K562 treated with DMSO at 1 percent for 12 hours (cell line): Measurements from ENCODE around the gene PUS1. TPM values are rescaled to one million over a fixed set of nuclear protein-coding genes. Genes with fewer than 3 reads are reported as not detected.

Source experiments
- total RNA-seq: library from RNA; unstranded; fragments of 300-600 nt; gene quantifications from 2 replicates; pipeline ENCODE4 v1.2.3, GENCODE V29; 2022; ENCODE audit not compliant: insufficient read depth

Gene PUS1
- 17.3 and 20.5 TPM in 2 replicates for total RNA-seq

GRCh38 chr12:131928711-131929580, at the start of gene PUS1:
Gene PUS1 (plus strand): TSS chr12:131929276. CDS start chr12:131929723, 447 bp downstream.

GRCh38 chr12:131894313-131894860, 34.7 kb upstream of the PUS1 start, which contains the start of gene ULK1:
Gene ULK1 (plus strand): TSS chr12:131894622. CDS start chr12:131895002, 380 bp downstream.

GRCh38 chr12:131949431-131950181, 20.5 kb downstream of the PUS1 start, which contains the start of gene EP400:
Gene EP400 (plus strand): TSS chr12:131949942. CDS start chr12:131960620, 10,678 bp downstream.

Other genes starting within 250 kb of the PUS1 start
- gene SFSWAP, start 218.2 kb upstream of the PUS1 start, total RNA-seq = 22.6 and 34.1 TPM in 2 replicates
- gene MMP17, start 100.9 kb upstream of the PUS1 start, total RNA-seq = 8.4 and 8.8 TPM in 2 replicates
- gene ULK1, start 34.7 kb upstream of the PUS1 start, total RNA-seq = 21.4 and 53.0 TPM in 2 replicates
- 12.5 and 53.4 TPM in 2 replicates for gene EP400, start 20.7 kb downstream of the PUS1 start, total RNA-seq
- gene DDX51, start 215.0 kb downstream of the PUS1 start, total RNA-seq = 4.1 and 11.5 TPM in 2 replicates
- gene NOC4L, start 215.2 kb downstream of the PUS1 start, total RNA-seq = 36.9 and 40.7 TPM in 2 replicates